NCI-H510A treated with DMSO at 0.1 percent for 48 hours (cell line): ENCODE measurements around the gene ACTN3.

ENCODE experiments used
- DNase-seq: peaks from one replicate; lab custom pipeline; 2025; lab: John Stamatoyannopoulos, UW

ACTN3 gene

DNA sequence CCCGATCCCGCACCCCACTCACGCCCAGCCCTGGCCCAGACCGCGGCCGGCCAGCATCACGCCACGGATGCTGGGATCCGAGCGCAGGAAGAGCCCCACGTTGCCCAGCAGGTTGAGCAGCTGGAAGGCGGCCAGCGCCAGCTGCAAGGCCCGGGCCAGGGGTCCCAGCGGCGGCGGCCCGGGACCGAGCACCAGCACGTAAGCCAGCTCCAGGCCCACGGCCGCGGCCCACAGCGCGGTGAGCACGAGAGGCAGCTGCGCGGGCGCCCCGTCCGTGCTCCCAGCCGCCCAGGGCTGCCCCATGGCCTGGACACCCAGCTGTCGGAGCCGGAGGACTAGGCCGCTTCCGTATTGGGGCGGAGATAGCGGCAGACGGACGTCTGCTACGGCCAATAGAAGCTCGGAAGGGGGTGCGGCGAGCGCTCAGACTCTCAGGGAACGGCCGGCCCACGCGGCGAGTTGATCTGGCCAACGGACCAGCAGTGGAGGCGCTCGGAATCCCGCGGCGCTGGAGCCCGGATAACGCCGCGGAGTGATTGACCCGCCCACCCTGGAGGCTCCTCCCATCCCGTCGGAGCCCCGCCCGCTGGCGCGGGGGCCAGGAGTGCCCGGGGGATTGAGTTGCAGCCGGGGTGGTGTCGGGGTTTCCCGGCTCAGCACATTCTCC is 869 bp upstream of the ACTN3 start, which contains the start of gene ZDHHC24:
Gene ZDHHC24, minus strand, starts transcription at position 348 of the 667 bp plus-strand sequence. Its CDS starts 45 bp downstream, at position 303.
- DNase-seq = peak; percentile 92

DNA sequence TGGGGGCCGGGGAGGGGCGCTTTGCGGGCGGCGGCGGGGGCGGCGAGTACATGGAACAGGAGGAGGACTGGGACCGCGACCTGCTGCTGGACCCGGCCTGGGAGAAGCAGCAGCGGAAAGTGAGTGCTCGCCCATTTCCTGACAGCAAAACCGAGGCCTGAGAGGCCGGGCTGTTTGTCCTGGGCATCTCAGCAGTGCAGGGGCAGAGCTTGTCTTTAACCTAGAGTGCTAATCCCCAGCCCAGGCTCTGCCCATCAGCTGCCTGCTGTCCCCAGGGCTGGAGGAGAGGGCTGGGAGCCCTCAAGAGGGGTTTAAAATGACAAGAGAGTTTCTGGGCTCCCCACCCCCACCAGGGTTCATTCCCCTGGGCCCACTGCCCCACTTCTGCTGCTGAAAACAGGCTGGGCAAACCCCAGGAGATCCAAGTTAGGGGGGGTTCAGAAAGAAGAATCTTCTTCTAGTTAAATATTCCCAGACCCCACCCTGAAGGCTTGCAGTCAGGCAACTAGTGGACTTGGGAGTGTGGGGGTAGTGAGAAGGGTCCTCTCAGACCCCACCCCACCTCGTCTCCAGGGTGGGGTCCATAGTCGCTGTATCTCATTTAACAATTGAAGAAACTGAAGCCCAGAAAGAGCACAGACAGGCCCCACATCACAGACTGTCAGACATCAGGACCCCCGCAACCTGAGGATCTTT is 411 bp downstream of the ACTN3 start:
- DNase-seq = no peak

DNA sequence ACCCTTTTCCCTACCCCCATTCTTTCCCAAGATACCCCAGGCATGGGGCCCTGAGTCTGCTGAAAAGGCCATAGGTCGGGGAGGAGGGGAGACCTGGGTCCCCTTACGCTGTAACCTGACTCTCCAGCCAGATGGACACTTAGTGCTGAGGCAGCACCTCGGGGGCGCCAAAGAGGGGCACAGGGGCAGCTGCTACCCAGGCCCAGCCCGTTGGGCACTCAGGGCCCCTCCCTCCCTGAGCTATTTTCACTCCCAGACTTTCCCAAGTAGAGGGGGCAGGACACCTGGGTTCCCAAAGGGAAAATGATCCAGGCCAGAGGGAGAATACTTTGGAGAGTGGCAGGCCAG is 933 bp downstream of the ACTN3 start:
- DNase-seq = no peak

DNA sequence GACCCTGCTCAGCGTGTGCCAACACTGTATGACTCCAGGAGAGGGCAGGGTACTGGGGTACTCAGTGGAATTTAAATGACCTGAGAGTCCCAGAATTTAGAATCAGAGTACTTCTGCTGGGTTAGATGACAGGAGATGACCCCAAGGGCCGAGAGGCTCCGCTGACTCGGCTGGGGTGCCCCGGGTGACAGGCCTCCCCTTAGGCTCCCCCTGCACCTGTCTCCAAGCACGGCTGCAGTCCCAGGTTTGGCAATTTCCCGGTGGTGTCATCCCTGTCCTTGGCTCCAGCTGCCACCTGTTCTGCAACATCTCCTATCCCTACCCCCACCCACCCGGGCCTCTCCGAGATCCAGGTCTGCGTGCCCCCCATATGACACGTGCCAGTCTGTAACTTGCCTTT is 1.3 kb downstream of the ACTN3 start:
- DNase-seq = no peak

DNA sequence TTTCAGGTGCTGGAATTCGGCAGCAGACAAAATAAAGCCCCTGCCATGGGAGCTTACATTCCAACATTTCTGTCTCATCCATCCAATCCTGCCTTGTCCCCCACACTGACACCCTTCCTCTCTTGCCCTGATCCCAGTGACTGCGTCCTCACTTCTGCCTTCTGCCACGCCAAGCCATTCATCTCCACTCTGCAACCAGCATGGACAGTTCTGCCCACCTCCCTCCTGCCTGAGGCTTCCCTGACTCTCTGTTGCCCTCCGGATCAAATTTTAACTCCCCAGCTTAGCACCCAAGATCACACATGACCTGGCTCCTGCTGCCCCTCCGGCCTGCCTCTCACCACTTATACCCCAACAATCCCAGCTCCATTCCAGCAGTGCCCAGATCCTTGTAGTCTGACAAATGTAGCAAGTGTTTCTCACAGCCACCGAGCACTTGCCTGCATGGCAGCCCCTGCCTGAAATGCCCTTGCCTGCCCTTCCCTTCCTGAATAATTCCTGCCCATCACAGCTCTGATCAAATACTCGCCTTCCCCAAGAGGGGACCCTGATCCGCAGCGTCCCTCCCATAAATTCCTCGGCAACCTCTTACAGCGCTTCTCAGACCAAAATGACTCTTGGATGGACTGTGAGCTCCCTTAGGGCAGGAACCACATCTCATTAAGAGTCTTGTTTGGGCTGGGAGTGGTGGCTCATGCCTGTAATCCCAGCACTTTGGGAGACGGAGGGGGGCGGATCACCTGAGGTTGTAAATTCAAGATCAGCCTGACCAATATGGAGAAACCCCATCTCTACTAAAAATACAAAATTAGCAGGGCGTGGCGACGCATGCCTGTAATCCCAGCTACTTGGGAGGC is 2.3 kb downstream of the ACTN3 start:
- no peak for DNase-seq

DNA sequence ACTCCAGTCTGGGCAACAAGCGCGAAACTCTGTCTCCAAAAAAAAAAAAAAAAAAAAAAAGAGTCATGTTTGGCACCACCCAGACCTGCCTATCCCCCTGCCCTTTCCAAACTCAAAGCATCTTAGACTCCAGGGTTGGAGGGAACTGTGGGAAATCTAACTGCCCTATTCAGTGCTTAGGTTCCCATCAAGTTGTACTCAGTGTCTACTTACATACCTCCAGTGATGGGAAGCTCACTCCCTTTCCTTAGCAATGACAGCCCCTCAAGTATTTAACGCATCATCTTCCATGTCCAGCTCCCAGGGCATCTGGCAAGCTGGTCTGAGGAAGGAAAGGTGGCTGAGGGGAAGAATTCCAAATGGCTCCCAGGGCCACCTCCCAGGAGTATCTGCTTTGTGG is 3.0 kb downstream of the ACTN3 start:
- no peak for DNase-seq

DNA sequence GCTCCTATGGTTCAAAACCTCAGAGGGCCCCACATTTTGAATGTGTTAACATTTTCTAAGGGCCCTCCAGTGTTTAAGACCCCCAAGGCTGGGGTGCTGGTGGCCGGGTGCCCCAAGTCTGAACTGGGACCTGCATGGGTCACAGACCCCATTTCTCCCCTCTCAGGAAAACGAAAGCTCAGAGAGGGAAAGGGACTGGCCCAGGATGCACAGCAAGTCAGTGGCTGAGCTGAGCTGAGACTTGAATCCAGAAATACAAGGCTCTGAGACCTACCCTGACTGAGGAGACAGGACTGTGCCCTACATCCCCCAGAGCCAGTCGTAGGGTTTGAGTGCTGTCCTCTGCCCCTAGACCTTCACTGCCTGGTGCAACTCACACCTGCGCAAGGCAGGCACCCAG is 4.2 kb downstream of the ACTN3 start:
- no peak for DNase-seq

DNA sequence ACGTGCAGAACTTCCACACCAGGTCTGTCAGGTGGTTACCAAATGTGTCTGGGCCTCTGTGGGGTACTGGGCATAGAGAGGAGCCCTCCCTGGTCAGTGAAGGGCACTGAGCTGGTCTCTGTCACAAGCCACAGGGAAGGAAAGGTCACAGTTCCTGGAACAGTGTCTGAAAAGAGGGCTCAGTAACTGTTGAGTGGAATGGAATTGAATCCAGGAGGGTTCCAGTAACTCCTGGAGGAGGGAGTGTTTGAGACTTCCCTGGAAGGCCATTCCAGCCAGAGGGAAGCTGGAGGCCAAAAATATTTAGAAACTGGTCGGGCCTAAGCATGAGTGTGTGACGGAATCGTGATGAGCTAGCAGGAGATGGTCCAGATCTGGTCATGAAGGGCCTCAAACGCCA is 7.9 kb downstream of the ACTN3 start:
- no peak for DNase-seq

DNA sequence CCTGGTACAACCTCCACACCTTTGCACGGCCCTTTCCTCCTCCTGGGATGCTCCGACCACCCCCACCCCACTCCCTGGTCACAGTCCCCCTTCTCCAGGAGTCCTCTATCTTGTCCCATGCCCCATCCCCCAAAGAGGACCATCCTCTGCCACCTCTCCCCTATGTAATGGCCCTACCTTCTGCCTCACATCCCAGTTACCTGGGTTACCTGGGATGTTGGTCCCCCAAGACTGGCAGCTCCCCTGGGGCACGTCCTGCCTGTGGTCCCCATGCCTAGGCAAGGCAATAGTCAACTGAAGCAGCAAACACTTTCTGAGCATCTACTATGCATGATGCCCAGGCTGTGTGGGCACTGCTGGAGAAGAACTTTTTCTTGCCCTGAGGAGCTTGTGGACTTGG is 8.7 kb downstream of the ACTN3 start:
- no peak for DNase-seq

DNA sequence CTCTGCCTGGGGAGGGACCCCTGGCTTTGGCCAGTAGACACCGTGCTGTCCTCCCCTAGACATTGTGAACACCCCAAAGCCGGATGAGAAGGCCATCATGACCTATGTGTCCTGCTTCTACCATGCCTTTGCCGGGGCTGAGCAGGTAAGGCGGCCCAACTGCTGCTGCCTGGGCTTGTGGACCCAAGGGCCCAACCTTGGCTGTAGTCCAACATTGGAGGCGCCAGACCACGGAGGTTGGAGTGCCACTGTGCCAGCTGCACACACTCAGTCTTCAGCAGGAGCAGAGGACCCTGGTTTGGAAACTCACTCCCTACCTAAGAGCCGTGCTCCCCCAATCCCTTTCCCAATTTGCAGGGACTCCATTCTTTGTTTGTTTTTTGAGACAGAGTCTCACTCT is 9.4 kb downstream of the ACTN3 start:
- peak; percentile 86 for DNase-seq

DNA sequence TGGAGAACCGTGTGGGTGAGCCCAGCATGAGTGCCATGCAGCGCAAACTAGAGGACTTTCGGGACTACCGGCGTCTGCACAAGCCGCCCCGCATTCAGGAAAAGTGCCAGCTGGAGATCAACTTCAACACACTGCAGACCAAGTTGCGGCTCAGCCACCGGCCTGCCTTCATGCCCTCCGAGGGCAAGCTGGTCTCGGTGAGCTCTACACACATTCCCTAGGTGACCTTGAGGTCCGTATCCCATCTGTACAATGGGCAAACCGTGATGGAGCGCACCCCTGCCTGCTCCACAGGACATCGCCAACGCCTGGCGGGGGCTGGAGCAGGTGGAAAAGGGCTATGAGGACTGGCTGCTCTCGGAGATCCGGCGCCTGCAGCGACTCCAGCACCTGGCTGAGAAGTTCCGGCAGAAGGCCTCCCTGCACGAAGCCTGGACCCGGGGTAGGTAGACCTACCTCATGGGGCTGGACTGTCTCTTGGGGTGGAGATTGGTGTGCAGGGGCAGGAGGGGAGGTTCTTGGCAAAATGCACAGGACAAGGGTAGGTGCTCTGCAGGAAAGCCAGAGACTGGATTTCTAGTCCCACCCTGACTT is 11.1 kb downstream of the ACTN3 start:
- DNase-seq = no peak

DNA sequence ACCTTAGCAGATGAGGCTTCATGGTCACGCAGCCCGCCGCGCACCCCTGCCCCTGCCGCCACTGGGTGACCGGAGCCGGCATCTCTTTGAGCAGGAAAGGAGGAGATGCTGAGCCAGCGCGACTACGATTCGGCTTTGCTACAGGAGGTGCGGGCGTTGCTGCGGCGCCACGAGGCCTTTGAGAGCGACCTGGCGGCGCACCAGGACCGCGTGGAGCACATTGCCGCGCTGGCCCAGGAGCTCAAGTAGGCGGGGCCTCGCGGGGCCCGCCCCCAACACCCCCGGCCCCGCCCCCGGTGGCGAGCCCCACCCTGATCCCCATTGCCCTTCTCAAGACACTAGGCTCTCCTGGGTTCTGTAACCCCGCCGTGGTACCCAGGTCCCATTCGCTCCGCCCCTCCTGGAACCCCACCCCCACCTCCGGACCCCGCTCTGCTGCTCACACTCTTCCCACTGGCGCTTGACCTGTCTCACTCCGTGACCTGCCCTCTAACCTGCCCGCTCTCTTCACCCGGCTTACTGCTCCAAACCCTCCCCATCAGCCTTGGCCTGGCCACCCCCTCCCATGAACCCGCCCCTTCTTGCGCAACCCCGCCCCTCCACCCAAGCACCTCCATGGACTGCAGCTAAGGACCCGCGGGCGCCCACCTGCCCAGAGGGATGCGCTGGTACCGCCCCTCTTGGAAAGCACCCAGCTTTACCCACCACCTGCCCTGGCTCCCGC is 12.6 kb downstream of the ACTN3 start:
- DNase-seq = no peak

DNA sequence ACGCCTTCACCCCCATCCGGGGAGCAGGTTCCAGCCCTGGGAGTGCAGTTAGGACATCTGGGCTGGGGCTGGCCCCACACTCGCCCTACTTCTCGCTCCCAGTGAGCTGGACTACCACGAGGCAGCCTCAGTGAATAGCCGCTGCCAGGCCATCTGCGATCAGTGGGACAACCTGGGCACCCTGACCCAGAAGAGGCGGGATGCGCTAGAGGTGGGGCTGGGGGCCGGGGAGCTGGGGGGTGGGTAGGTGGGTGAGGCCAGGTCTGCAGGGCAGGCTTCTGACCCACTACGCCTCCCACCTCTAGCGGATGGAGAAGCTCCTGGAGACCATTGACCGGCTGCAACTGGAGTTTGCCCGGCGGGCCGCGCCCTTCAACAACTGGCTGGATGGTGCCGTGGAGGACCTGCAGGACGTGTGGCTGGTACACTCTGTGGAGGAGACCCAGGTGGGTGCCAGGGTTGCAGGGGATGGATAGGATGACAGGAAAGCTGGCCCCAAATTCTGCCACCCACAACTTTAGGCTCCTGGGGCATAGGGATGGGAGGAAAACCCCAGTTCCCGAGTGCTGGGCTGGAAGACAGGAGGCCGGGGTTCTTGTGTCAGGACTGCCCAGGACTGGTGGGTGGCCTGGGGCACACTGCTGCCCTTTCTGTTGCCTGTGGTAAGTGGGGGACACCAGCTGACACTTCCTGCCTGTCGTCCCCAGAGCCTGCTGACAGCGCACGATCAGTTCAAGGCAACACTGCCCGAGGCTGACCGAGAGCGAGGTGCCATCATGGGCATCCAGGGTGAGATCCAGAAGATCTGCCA is 13.4 kb downstream of the ACTN3 start:
- DNase-seq = no peak

DNA sequence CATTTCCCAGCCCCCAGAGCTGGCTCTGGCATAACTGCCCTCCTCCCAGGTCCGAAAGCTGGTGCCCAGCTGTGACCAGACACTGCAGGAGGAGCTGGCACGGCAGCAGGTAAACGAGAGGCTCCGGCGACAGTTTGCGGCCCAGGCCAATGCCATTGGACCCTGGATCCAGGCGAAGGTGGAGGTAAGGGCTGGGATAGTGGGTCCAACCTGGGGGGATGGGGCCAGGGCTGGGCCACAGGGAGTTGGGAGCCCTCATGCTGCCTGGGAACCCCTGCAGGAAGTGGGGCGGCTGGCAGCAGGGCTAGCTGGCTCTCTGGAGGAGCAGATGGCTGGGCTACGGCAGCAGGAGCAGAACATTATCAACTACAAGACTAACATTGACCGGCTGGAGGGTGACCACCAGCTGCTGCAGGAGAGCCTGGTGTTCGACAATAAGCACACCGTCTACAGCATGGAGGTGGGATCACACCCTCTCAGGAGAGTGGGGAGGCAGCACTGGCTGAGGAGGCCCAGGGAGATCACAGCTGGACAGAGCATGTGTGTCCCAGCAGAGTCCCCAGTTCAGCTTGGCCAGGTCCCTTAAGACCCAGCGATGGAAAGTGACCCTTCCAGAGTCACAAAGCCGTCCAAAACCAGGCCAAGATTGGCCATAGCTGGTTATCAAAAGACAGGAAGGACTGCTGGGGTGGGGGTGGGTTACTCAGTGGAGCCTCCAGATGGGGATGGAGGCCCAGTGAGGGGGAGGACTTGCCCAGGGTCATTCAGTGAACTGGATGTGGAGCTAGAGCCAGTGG is 14.7 kb downstream of the ACTN3 start:
- DNase-seq = no peak

DNA sequence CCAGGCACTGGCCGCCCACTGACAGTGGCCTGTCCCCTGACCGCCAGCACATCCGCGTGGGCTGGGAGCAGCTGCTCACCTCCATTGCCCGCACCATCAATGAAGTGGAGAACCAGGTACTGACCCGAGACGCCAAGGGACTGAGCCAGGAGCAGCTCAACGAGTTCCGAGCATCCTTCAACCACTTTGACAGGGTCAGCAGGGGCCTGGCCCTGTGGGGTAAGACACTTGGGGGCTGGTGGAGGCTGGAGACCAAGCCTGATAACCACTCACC is 15.2 kb downstream of the ACTN3 start:
- DNase-seq = no peak

DNA sequence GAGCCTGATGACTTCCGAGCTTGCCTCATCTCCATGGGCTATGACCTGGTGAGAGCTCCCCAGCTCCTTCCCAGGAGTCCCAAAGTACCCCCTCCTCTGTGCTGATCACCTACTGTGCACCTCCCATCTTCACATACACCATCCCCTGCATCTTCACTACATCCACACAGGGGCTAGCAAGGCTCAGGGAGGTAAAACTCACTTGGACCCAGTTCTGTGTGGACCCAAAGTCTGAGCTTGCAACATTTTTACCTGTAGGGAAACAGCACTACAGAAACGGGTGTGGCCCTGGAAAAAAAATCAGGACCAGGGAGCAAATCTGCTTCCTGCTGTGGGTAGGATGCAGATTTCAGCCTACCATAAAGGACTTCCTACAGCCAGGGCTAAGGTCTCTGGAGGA is 15.6 kb downstream of the ACTN3 start:
- no peak for DNase-seq

DNA sequence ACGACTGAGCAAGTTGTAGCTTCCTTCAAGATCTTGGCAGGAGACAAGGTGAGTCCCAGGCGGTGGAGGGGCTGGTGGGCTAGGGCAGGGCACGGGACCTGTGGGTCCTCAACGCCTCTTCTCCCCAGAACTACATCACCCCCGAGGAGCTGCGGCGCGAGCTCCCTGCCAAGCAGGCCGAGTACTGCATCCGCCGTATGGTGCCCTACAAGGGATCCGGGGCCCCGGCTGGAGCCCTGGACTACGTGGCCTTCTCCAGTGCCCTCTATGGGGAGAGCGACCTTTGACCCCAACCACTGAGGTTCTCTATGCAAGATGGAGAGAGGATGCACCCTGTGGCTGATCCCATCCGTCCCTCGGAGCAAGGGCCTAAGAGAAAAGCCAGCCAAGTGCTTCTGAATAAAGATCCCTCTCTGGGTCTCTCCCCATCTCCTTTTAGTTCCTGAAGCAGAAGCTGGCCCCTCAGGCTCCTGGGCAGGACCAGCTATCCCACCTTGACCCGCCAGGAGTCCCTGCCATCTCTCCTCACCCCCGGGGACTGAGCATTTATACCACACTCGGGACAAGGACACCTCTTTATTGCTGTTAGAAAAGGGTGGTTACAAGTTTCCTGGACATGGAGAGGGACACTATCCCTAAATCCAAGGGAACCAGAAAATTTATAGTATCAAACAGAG is 16.3 kb downstream of the ACTN3 start:
- DNase-seq = no peak

DNA sequence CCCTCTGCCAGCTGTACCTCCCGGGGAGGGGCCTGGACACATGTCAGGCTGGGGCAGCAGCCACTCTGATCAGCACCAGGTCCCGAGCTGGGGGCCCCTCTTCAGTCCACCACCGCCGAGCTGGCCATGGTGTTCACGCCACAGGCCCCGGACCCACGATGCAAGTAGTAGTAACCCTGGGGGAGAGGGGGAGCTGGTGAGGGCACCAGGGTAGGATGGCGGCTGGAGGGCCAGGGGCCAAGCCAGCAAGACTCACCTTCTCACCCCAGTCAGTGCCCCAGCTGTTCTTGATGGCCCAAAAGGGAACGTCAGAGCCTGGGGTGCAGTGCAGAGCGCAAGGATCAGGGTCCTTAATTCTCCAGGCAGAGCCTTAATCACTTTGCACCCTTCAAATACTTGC is 17.1 kb downstream of the ACTN3 start:
- no peak for DNase-seq

DNA sequence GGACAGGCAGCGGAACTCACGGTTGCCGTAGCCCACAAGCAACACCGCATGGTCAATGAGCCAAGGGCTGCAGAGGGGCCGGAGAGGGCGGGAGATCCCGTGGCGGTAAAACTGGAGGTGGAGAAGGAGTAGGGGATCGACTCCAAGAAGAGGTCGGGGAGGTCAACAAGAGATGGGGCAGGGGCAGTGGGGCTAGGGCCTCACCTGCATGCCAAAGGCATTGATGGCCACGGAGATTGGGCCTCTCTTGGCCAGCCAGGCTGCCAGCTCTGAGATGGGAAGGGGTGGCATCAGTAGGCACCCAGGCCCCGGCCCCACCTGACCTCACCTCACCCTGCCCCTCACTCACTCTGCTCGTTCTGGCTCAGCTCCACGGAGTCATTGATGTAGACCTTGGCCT is 17.8 kb downstream of the ACTN3 start:
- DNase-seq = no peak

DNA sequence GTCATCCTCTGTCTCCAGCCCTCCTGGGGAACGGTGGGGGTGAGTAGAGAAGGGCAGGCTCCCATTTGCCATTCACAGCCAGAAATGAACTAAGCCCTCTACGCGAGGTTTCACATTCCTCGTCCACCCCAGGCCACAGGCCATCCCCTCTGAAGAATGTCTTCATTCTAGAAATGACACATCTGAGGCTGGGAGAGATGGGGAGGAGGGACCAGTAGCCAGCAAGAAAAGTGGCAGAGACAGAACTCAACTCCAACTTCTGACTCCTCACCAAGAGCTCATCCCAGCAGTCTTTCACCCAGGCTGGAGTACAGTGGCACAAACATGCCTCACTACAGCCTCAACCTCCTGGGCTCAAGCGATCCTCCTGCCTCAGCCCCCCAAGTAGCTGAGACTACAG is 18.3 kb downstream of the ACTN3 start:
- no peak for DNase-seq
